ENCODE measurements around the gene SEMA3F. TPM values are rescaled to one million over a fixed set of nuclear protein-coding genes. Genes with fewer than 3 reads are reported as not detected.
A peak's percentile ranks its signal among the peaks of the same experiment; 100 is the strongest.
"Not testable (repeated sequence)": the region's sequence is repeated elsewhere in the genome, so short reads cannot be mapped to it uniquely, and the experiment has no call there.

SEMA3F gene
- total RNA-seq, 4 donors from 2014 or later: 10.5 to 33.1 (median 12.9) TPM

DNA sequence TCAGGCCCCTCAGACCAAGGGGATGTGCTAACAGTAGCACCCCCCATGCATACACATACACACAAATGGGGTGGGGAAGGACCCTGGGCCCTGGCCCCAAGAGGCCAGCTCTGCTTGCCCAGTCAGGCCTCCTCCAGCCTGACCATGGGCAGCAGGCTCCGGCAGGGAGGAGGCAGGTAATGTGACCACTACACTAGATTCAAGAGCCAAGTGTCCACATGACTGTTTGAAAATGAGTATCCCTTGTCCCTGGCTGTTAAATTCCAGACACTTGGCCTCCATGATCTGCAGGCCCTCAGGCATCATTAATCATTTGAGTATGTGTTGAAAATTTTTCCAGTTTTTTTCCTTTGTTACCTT is 67.0 kb downstream of the SEMA3F start:
- no peak overlapping the region for H3K27ac ChIP-seq
- no peaks in the 10 kb centered on the region for H3K4me1 ChIP-seq
- no peak for DNase-seq
- no peaks in the 10 kb centered on the region for H3K36me3 ChIP-seq
- H3K9me3 ChIP-seq: no peaks in the 10 kb centered on the region
- H3K27me3 ChIP-seq: no peaks in the 10 kb centered on the region
- no peak overlapping the region for H3K4me3 ChIP-seq
- TF ChIP-seq, protein P1, sequence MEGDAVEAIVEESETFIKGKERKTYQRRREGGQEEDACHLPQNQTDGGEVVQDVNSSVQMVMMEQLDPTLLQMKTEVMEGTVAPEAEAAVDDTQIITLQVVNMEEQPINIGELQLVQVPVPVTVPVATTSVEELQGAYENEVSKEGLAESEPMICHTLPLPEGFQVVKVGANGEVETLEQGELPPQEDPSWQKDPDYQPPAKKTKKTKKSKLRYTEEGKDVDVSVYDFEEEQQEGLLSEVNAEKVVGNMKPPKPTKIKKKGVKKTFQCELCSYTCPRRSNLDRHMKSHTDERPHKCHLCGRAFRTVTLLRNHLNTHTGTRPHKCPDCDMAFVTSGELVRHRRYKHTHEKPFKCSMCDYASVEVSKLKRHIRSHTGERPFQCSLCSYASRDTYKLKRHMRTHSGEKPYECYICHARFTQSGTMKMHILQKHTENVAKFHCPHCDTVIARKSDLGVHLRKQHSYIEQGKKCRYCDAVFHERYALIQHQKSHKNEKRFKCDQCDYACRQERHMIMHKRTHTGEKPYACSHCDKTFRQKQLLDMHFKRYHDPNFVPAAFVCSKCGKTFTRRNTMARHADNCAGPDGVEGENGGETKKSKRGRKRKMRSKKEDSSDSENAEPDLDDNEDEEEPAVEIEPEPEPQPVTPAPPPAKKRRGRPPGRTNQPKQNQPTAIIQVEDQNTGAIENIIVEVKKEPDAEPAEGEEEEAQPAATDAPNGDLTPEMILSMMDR (IDR thresholded peaks at IDR 0.05): no peak
- no peak for TF ChIP-seq POLR2A (IDR thresholded peaks at IDR 0.05)
- intact Hi-C loops (cut with DNase I; ENCODE audit: low total_unique reads): no loop called here

DNA sequence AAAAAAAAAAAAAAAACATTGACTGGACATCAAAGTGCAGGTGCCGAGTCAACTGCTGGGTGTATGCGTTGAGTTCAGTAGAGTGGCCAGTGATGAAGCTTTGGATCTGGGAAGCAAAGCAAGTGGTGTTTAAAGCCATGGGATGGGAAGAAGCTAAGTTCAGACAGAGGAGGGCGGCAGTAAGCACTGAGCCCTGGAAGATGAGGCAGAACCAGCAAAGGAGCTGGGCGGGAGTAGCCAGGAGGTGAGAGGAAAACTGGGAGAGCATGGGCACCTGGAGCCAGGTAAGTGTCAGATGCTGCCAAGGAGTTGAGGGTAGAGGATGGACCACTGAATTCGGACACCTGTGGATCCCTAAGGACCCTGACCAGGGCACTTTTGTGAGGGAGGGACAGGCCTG is 69.5 kb downstream of the SEMA3F start:
- intact Hi-C loops (cut with DNase I; ENCODE audit: low total_unique reads): loop anchor here (5.0 kb wide), 2 partner anchors 32 to 48 kb away; partner anchors contain the start of gene GNAT1
- TF ChIP-seq, protein P1 (IDR thresholded peaks at IDR 0.05): no peak
- TF ChIP-seq POLR2A (IDR thresholded peaks at IDR 0.05): no peak
- no peaks in the 10 kb centered on the region for H3K27me3 ChIP-seq
- DNase-seq: no peak
- no peaks in the 10 kb centered on the region for H3K4me1 ChIP-seq
- no peak overlapping the region for H3K4me3 ChIP-seq
- H3K9me3 ChIP-seq: no peaks in the 10 kb centered on the region
- no peak overlapping the region for H3K27ac ChIP-seq
- no peaks in the 10 kb centered on the region for H3K36me3 ChIP-seq

DNA sequence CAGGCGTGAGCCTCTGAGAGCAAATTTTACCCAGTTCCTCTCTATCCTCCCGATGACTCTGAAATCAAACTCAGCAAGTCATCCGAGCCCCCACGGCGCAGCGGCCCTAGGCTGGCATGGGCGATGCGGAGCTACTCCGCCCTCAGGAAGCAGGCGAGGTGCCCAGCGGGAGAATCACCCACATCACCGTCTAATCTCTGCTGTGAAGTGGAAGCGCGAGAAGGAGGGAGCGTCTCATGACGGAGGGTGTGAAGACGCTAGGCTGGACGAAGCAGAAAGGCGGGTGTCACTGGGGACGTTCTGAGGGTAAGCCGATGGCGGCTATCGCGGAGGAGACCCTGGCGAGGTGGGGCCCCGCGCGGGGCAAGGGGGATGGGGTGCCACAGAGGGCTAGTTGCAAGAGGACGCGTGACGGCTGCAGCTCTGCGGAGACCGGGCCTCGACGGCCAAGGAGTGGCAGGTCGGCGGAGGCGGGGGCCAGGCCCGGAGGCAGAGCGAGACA is 71.8 kb downstream of the SEMA3F start:
- no peaks in the 10 kb centered on the region for H3K27me3 ChIP-seq
- H3K27ac ChIP-seq: peak overlapping the region; percentile 78 to 82
- intact Hi-C loops (cut with DNase I; ENCODE audit: low total_unique reads): loop anchor here (5.0 kb wide), 2 partner anchors 35 to 45 kb away; partner anchors contain the start of gene GNAT1
- no peaks in the 10 kb centered on the region for H3K4me1 ChIP-seq
- DNase-seq: no peak
- H3K9me3 ChIP-seq: no peaks in the 10 kb centered on the region
- no peaks in the 10 kb centered on the region for H3K36me3 ChIP-seq
- H3K4me3 ChIP-seq: peak overlapping the region; percentile 35 to 60
- TF ChIP-seq POLR2A (IDR thresholded peaks at IDR 0.05): no peak
- TF ChIP-seq, protein P1 (IDR thresholded peaks at IDR 0.05): no peak

DNA sequence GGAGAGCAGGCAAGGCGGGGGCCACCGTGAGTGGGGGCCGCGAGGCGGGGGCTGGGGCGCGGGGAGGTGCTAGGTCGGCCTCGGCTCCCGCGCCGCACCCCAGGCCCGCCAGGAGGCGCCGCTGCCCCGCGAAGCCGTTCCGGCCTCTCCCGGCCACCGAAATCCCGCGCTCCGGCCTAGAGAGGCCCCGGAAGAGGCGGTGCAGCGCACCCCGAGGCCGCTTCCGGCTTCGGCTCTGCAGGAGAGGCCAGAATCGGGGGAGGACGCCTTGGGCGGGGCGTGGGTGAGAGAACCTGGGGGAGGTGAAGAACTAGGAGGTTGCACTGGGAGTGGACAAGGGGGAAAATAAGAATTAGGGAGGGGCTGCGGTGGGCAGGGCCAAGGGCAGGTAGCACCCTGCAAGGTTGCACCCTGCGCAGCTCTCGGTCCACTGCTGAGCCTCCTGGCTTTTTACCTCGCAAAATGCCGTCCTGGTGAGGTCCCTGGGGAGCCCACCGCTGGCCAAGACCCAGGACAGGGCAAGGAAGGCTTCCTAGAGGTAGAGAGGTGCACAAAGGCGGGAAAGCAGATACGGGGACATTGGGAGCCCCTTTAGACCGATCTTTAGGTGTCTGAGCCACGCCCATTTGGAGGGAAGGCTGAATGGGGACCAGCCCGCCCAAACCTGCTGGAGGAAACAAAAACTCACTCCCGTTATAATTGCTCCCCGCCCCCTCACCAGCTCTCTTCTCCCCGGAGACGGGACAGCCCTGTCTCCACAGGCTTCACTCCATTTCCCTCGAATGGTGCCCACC is 72.5 kb downstream of the SEMA3F start:
- Histone ChIP-seq H3K4me3 (peak overlapping the region; percentile 35 to 60), H3K27ac (peak overlapping the region; percentile 78 to 82), H3K4me1 (no peaks in the 10 kb centered on the region), H3K36me3 (no peaks in the 10 kb centered on the region), H3K9me3 (no peaks in the 10 kb centered on the region), H3K27me3 (no peaks in the 10 kb centered on the region)
- TF ChIP-seq, protein P1 (IDR thresholded peaks at IDR 0.05): peak; percentile 85 to 98 (median 96)
- peak; percentile 37 to 51 for TF ChIP-seq POLR2A (IDR thresholded peaks at IDR 0.05)
- peak; percentile 89 to 93 for DNase-seq
- intact Hi-C loops (cut with DNase I; ENCODE audit: low total_unique reads): loop anchor here (5.0 kb wide), 2 partner anchors 35 to 45 kb away; partner anchors contain the start of gene GNAT1

DNA sequence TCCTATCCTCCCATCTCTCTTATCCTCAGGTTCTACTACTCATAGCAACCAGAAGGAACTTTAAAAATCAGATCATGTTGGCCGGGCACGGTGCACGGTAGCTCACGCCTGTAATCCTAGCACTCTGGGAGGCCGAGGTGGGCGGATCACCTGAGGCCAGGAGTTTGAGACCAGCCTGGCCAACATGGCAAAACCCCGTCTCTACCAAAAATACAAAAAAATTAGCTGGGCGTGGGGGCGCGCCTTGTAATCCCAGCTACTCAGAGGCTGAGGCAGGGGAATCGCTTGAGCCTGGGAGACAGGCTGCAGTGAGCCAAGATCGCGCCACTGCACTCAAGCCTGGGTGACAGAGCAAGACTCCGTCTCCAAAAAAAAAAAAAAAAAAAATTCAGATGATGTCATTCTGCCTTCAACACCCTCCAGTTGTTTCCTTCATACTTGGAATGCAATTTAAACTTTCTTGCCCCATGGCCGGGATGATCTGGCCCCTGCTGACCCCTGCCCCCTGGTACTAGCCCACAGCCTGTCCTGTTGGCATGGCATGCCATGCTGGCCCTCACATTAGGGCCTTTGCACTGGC is 73.2 kb downstream of the SEMA3F start:
- not testable (repeated sequence) for DNase-seq, H3K27me3 ChIP-seq, H3K9me3 ChIP-seq, H3K4me1 ChIP-seq, H3K36me3 ChIP-seq
- H3K27ac ChIP-seq: peak overlapping the region; percentile 78 to 82
- intact Hi-C loops (cut with DNase I; ENCODE audit: low total_unique reads): loop anchor here (5.0 kb wide), 2 partner anchors 36 to 44 kb away; partner anchors contain the start of gene GNAT1
- peak overlapping the region; percentile 35 to 60 for H3K4me3 ChIP-seq
